DMS 273 (cell line): Measurements from ENCODE around the gene GPR155.

Experiments used
- DNase-seq: peaks from one replicate; lab custom pipeline; 2025; ENCODE audit not compliant: unreplicated experiment; lab: John Stamatoyannopoulos, UW

The GPR155 gene, protein sequence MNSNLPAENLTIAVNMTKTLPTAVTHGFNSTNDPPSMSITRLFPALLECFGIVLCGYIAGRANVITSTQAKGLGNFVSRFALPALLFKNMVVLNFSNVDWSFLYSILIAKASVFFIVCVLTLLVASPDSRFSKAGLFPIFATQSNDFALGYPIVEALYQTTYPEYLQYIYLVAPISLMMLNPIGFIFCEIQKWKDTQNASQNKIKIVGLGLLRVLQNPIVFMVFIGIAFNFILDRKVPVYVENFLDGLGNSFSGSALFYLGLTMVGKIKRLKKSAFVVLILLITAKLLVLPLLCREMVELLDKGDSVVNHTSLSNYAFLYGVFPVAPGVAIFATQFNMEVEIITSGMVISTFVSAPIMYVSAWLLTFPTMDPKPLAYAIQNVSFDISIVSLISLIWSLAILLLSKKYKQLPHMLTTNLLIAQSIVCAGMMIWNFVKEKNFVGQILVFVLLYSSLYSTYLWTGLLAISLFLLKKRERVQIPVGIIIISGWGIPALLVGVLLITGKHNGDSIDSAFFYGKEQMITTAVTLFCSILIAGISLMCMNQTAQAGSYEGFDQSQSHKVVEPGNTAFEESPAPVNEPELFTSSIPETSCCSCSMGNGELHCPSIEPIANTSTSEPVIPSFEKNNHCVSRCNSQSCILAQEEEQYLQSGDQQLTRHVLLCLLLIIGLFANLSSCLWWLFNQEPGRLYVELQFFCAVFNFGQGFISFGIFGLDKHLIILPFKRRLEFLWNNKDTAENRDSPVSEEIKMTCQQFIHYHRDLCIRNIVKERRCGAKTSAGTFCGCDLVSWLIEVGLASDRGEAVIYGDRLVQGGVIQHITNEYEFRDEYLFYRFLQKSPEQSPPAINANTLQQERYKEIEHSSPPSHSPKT

DNA sequence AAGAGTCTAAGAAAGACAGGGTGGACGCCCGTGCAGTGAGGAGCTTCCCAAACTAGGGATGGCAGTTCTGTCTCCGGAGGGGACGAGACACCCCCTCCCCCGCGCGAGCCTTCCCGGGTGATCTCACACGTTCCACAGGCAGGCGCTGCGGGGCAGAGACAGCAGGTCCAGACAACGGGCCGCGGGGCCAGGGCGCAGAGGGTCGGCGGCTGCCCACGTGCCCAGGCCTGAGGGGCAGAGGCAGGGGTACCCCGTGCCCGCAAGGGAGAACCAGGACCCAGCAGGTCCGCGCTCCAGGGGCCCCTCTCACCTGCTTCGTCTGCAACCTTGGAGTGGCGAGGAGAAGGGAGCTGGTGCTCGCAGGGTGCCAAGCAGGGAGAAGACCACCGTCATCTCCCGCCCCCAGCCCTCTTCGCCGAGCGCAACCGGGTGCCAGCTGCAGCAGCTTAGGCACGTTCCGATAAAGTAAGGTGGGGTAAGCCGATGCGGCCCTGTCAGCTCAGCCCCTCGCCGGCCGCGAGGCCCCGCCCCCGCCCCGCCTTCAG, at the start of gene GPR155:
TSS of gene GPR155 (minus strand) at position 467 of the 545 bp plus-strand sequence. CDS start 5,073 bp downstream, outside the sequence.
- DNase-seq, result peak; percentile 76

DNA sequence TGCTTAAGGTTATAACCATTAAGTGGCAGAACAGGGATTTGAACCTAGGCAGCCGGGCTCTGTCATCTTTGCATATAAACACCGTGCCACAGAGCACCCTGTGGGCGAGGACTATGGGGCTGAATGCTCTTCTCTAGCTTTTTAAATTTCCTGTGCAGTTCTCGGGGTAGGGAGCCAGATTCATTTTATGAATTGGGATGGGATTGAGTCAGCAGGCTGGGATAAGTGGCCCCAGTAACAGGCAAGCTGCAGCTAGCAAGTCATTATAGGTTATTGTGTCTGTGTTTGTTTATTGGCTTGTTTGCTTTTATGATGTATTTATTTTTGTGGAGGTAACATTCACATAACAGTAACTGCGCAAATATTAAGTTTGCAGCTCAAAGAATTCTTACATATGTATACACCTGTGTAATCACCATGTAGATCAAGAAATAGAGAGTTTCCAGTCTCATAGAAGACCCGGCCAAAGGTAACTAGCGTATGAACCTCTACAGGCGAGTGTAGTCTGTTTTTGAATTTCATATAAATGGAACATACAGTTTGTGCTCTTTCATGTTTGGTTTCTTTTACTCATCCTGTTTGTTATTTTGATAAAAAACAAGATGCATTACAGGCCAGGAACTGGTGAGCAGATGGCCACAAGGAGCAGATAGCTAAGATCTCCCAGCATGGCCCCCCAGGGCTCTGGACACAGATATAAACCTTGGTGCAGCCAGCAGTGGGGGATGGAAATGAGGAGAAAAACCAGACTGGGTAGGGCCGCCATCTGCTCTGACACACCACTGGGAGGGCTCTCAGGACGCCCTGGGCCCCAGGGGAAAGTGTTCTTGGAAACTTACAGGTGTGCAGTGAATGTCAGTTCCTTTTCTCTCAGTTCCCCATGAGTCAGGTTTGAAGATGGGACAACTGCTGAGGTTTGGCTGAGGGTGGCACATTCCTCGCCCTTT, 49.2 kb upstream of the GPR155 start:
- DNase-seq, result peak; percentile 90

DNA sequence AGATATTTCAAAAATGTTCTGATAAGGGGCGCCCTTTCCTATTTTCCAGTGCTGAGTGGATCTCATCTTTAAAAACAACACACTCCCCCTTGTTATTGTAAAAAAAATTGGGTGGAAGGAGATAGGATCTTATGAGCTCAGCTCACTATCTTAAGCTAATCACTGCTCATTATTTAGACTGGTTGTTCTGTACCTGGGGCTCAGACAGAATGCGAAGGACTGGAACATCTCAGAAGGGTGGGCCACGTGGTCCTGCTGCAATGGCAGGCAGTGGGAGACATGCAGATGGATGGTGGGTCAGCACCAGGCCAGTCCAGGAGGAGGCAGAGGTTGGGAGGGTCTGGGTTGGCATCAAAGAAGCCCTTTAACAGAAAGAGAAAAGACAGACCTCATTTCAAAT, 48.3 kb upstream of the GPR155 start:
- DNase-seq, result no peak

DNA sequence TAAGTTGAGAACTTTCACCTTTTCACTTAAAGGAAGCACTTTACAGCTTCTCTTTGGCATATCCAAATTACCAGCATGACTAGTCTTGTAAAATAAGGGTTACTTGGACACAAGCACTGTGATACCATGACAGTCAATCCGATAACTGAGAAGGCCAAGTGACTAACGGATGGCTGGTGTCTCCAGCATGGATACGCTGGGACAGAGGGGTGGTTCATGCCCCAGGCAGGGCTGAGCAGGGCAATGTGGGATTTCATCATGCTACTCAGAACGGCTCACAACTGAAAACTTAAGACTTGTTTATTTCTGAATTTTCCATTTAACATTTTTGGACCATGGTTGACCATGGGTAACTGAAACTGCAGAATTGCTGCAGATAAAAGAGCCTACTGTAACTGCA, 43.1 kb upstream of the GPR155 start:
- no peak for DNase-seq

DNA sequence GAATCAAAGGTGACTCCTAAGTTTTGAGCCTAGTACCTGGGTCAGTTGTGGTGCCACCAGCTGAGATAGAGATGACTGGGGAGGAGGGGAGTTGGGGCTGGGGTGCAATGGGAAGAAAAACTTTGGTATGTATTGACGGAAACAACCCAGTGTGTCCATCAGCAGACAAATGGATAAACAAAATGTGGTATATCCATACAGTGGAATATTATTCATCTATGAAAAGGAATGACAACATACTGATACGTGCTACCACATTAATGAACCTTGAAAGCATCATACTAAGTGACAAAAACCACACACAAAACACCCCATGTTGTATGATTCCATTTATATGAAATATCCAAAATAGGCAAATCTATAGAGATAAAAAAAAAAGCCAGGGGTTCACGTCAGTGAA, 41.1 kb upstream of the GPR155 start:
- DNase-seq, result no peak

DNA sequence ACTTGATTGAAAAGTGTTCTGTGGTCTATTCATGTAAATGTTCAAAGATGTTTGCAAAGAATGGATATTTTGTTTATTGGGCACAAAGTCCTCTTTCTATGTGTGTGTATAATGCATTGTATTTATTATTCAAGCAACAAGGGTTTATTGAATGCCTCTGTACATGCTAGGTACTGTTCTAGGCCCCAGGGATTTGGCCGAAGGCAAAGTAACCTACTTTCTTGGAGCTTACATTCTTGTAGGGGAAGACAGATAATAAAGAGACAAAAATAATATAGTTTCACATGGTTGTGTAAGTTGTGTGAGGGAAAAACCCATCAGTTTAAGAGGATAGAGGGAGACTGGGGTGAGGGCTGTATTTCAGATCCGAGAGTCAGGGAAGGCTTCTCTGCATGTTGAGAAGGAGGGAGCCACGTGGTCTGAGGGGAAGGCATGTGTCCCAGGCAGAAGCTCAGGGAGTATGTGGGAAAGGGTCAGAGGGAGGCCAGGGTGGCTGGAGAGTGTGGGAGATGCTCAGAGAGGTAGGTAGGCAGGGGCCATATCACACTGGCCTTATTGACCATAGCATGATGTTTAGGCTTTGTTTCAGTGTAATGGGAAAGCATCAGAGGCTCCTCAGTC, 40.4 kb upstream of the GPR155 start:
- DNase-seq, result no peak

DNA sequence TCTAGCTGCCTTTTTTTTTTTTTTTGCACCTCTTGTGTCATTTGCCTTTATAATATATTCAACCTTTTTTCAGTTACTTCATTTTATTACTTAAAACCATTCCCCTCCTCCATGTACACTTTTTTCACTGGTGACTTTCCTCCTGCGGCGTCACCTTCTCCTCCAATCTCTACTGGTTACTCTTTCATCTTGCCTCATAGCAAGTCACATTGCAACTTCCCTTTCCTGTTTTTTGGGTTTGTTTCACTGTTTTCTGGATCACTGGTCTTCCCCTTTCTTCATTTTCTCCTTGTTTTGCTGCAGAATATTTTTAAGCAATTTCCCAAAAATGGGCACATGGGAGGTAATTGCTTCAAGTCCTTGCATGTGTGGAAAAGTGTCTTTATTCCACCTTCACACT, 37.7 kb upstream of the GPR155 start:
- no peak for DNase-seq

DNA sequence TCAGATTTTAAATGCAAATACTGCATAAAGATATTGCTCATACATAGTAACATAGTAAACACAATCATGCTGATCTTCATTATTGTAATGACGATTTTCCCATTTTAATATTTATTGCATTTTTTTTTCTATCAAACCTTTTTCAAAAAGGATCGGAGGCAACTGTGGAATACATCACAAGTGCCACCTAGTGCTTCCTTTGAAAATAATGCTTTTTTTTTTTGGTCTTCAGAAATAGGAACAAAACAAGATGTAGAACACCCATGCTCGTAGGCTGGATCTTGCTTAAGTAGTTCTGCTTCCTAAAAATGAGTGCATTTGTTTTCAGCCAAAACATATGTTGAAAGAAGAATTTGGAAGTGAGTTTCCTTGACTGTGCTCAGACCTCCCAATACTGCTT, 35.7 kb upstream of the GPR155 start:
- peak; percentile 23 for DNase-seq

DNA sequence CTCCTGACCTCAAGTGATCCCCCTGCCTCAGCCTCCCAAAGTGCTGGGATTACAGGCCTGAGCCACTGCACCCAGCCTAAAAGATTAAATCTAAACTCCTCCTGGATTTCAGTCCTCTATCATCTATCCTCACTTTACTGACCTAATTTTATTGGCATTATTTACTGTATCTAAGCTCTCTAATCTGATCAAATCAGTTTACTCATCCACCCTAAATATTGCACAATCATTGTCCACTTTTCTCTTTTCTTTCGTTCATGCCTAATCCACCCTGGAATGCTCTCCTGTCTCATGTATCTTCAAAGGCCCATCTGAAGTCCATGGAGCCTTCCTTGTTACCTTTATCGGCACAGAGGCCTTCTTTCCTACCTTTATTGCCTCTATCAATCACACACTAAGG, 31.6 kb upstream of the GPR155 start:
- no peak for DNase-seq

DNA sequence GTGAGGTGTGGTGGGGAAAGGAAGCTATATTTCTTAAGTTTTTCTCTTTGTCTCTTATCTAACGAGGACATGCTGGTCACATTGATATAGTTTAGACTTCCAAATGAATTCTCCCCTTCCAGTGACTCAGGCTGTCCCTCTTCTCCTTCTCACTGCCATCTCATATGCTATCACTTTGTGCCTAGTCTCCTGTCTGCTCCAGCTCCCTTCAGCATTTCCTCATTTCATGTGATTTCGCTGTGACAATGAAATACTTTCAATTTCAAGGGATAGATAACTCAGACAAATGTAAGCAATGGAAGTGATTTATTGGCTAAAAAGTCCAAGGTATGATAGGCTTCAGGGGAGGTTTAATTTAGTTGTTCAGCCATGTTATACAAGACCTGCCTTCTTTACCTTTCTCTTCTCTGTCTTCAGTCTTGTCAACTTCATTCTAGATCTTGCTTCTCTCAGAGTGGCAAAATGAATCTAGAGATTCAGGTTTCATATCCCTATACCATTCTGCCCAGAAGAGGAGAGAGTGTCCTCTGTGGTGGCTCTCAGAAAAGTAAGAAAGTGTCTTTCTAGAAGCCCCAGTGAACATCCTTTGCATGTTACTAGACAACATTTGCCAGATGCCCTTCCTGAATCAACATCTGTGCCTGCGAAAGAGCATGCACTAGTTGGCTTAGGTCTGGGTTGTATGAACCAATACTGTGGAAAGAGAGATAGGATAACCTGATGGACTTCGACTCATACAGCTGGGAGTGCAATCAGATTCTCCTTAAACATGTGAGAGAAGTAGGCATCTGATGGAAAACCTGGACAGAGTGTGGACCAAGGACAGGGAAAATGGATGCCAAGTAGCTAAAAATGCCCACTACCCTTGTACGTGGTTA, 29.9 kb upstream of the GPR155 start:
- no peak for DNase-seq

DNA sequence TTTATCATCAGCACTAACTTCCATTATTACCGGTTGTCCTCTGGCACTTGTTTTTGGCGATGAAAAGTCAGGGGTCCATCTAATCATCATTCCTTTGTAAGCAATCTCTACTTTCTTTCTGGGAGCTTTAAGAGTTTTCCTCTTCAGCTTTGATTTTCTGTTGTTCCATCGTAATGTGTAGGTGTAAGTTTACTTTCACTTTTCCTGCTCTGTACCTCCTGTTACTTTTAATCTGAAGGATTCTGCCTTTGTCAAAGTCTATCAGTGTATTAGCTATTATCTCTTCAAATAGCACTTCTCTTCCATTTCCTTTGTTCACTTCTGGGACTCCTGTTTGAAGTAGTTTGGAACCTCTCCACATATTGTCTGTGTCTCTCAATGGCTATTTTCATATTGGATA, 25.5 kb upstream of the GPR155 start:
- DNase-seq, result no peak

DNA sequence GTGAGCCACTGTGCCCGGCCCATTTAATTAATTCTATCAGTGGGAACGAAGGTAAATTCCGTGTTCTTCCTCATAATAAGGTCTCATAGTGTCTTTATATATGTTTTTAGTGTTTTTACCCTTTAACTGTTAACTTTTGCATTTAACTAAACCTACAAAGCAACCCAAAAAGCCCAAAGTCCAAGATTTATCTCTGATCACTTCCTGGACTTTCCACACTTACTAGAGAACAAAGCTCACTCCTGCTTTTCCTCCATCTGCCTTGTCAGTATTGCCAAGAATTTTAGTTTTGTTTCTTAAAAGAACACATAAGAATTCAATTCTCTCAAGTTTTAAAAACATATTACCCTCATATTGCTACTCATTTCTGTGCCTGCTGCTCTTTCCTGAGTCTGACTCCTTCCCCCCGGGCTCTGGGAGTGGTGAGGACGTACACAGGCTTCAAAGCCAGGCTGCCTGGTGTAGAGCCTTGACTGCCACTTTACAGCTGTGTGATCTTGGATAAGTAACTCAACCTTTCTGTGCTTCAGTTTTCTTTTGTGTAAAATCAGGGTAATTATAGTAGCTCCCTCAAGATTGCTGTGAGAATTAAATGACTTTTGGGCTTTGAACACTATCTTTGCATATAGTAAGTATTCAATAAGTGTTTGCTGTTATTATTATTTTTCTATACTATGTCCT, 24.9 kb upstream of the GPR155 start:
- no peak for DNase-seq

DNA sequence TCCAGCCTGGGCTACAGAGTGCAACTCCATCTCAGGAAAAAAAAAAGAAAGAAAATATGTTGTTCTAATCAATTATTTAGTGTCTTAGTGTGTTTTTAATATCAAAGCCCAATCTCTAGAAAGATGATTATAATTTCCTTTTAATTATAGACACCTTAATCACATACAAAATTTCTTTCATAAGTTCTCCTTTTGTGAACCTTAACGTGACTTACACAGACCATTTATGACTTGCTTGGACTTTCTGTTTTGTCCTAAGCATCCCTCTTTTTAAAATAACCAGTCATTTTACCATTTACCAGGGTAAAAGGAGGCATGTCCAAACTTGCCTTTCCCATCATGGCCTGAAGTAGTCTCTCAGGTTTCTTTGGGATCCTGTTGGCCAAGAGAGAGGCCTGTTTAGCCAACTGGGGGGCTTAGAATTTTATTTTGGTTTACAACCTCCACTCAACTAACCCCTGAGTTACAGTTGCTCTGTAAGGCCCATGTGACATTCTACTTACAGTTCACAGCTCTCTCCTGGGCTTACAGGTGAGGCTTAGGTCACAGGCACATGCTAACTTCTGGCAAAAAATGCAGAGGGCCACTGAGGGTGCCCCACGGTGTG, 23.9 kb upstream of the GPR155 start:
- DNase-seq, result peak; percentile 76

DNA sequence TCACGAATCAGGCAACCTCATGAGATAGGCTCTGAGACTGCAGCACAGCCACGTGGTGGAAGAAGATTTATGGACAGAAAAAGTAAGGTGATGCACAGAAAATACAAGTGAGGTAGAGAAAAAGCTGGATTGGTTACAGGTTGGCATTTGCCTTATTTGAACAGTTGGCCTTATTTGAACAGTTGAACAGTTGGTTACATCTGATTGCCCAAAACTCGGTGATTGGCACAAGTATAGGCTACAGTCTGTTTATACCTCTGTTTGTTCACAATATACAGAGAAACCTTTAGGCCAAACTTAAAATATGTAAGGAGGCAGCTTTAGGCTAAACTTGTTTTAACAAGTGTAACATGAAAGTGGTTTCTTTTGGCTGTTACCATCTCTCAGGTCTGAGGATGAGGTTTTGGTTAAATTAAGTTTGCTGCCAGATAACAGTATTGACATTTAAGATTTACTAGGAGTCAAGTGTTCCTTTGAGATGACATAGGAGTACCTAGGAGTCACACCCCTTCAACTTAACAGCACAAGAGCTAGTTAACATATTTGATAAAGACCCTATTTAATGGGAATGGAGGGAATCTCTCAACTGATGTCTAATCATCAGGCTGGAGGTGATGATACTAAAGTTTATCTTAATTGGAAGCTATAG, 16.5 kb upstream of the GPR155 start:
- no peak for DNase-seq

DNA sequence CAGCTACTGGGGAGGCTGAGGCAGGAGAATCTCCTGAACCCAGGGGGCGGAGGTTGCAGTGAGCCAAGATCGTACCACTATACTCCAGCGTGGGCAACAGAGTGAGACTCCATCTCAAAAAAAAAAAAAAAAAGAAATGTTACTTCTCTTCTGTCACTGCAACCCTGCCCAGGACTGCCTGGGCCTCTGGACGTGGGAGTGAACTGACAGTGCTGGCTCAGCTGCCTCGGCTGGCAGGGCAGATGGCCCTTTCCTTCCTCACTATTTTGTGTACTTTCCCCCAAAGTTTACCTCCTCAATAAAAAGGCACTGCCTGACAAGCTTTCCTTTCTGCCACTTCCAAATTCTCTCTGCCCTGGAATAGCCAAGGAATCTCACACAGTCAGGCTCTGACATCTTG, 12.5 kb upstream of the GPR155 start:
- no peak for DNase-seq

DNA sequence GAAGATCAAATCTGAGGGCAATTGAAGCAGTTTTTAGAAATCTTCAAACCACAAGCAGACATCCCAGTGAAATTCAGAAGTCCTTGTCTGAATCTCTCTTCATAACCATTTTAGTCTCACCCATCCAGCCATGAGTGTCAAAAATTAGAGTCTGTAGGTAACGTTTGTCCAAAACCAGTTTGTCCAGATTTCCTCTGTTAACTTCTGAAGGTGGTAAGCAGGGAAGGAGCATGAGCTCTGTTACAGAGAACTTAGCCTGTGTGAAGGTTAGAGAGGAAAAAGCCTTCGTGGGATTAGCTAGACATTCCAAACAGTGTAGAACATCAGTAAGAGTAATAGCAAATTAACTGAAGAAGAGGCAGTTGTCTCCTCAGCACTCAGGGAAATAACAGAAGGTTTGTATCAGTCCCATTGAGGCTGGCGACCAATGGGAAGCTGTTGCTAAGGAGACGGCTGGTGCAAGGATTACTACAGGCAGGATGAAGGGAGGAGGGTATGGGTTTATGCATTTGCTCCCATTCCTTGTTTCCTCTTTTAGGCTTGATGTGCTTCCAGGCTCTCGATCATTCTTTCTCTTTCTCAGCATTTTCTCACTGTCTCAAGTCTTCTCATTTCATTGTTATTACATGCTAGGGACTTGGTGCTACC, 8.7 kb upstream of the GPR155 start:
- DNase-seq, result peak; percentile 75

DNA sequence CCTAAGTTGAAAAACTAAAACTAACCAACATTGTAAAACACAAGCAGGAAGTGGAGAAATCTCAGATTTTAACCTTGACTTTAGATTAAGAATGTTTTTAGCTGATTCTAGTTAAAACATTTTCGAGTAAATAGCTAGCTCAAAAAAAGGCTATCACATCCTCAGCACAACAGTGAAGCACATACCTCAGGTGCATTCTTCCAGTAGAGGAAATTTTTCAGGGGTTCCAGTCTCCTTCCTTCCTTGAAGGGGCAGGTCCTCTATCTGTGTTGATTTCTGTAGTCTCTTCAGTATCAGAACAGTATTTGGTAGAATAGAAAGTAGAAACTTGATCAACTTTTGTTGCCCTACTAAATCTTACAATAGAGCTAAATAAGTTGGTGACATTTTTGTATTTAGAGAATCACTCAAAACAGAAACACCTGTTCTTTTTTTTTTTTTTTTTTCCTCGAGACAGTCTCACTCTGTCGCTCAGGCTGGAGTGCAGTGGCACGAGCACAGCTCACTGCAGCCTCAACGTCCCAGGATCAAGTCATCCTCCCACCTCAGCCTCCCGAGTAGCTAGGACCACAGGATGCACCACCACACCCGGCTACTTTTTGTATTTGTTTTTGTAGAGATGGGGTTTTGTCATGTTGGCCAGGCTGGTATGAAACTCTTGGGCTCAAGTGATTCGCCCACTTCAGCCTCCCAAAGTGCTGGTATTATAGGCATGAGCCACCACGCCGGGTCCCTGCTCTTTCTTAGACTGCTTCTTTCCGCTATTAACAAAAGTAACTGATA, 6.9 kb upstream of the GPR155 start:
- DNase-seq, result no peak
